Erythroblast (primary cell): Measurements from ENCODE around the gene PLEKHA5.

Experiments used
- DNase-seq, 2 experiments: peaks; one replicate each; lab custom pipeline; 2025; lab: John Stamatoyannopoulos, UW
- GATA1 ChIP-seq: IDR thresholded peaks from 2 replicates; pipeline ENCODE4 v1.6.1; 2011; ENCODE audit warnings: low read depth, mild to moderate bottlenecking, control low read depth, low read length, moderate library complexity
- POLR2A ChIP-seq: IDR thresholded peaks from 2 replicates; pipeline ENCODE4 v1.6.1; 2011; ENCODE audit warnings: mild to moderate bottlenecking, low read length

PLEKHA5 gene

DNA sequence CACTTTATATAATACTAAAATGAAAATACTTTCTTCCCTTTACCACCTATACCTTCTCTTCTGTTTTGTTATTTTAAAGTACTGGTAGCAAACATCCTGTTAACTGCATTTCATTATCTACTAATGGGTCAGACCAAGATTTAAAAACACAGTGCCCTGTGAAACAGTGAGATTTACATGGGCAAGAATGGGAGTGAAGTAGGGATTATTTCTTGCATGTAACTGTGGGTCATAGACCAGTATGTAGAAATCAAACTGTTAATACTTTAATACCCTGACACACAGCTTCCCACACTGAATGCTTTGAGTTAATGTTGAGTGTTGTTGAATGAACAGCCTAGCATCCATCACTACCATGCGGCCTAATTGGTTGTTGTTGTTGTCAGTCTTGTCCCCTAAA lies 61.6 kb downstream of the PLEKHA5 start:
- TF ChIP-seq GATA1: no peak
- no peak for TF ChIP-seq POLR2A
- DNase-seq: no peak

GRCh38 chr12:19191563-19191962 lies 62.0 kb downstream of the PLEKHA5 start:
- DNase-seq: no peak
- no peak for TF ChIP-seq GATA1

GRCh38 chr12:19192710-19193109 lies 63.2 kb downstream of the PLEKHA5 start:
- TF ChIP-seq POLR2A (no peak), GATA1 (no peak)
- DNase-seq: no peak

DNA sequence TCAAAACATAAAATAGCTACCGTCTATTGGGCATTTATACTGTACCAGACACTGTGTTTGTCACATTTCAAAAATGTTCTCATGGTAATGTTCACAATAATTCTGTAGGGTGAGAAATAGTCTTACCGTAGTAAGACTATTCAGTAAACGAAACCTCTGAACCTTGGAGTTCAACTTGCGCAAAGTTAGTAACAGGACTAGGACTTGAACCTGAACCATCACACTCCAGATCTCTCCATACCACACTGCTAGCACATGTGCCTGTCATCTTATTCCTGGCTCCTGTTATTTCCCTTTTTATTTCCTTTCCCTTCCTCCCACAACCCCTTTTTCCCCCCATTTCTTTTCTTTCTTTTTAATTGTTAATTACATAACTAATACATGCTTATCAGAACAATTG lies 65.4 kb downstream of the PLEKHA5 start:
- TF ChIP-seq POLR2A (no peak), GATA1 (no peak)
- no peak for DNase-seq

DNA sequence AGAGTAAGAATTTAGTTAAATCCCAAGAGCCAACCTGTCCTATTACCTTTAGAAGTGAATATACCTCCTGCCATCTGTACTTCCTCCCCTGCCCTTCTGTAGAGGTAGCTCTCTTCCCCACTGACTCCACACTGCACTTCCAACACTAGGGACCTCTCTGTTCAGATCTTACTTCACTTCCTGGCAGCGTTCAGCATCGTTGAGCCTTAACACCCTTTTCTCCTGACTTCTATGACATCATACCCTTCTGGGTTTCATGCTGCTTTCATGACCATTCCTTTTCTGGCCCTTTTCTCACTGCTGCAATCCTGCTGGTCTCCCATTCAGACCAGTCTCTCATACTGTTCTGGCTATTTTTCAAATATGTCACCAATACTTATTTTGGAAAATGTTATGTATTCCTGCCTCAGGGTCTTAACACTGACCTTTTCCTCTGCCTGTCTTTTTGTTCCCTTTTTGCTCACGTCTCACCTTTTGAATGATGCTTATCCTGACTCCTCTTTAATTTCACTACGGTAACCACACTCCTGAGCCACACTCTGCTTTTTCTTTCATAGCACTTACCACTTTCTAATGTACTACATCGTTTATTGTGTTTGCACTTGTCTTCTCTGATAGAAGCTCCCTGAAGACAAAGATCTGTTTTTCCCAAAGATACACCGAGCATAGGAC lies 67.6 kb downstream of the PLEKHA5 start:
- no peak for DNase-seq

DNA sequence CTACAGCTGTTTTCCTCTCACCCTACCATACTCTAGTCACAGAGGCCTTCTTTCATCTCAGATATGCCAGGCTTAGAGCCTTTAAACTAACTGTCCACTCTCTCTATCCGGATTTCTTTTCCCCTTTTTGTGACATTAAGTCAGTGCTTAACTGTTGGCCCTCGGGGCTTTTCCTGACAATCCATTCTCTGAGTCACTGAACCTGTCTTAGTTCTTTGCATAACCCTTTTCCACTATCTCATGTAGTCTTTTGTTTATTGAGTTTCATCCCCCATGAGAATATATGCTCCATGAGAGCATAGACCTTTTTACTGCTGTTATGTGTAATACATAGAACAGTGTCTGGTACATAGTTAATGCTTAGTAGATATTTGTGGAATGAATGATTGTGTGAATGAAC lies 68.7 kb downstream of the PLEKHA5 start:
- no peak for TF ChIP-seq GATA1
- TF ChIP-seq POLR2A: no peak
- no peak for DNase-seq

More for the DNA sequence above, 67.6 kb downstream of the PLEKHA5 start:
- TF ChIP-seq GATA1 (no peak), POLR2A (no peak)

GRCh38 chr12:19199332-19199731 lies 69.8 kb downstream of the PLEKHA5 start:
- TF ChIP-seq GATA1: no peak
- no peak for TF ChIP-seq POLR2A
- no peak for DNase-seq

DNA sequence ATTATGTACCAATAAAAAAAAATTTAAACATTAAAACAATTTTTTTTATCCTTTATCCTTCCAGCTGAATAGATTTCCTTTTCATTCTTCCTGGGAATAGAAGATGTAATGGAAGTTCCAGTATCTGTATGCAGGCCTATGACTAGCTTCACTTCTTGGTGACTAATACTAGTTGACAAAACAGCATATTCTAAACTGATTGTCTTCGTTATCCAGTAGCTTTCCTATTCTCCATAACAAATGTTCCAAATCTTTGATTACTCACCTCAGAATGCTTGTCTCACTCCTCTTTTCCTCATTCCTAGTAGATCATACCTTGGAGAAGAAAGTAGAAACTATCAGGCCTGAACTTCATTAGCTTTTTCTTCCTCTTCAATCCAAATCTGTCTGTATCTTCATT lies 70.7 kb downstream of the PLEKHA5 start:
- no peak for DNase-seq
- TF ChIP-seq POLR2A (no peak), GATA1 (no peak)

GRCh38 chr12:19201661-19202060 lies 72.1 kb downstream of the PLEKHA5 start:
- no peak for DNase-seq
- TF ChIP-seq POLR2A: no peak

- TF ChIP-seq POLR2A (no peak), GATA1 (no peak)
These were observed 73.5 kb downstream of the PLEKHA5 start for GRCh38 chr12:19203013-19203412.

GRCh38 chr12:19203539-19204506 lies 74.3 kb downstream of the PLEKHA5 start:
- TF ChIP-seq POLR2A: no peak
- no peak for TF ChIP-seq GATA1
- DNase-seq: no peak

More at GRCh38 chr12:19203013-19203412, 73.5 kb downstream of the PLEKHA5 start:
- DNase-seq: no peak

GRCh38 chr12:19205120-19205519 lies 75.6 kb downstream of the PLEKHA5 start:
- DNase-seq: no peak
- TF ChIP-seq POLR2A: no peak
- TF ChIP-seq GATA1: no peak

GRCh38 chr12:19206493-19207077 lies 77.1 kb downstream of the PLEKHA5 start:
- TF ChIP-seq GATA1: no peak
- no peak for TF ChIP-seq POLR2A

DNA sequence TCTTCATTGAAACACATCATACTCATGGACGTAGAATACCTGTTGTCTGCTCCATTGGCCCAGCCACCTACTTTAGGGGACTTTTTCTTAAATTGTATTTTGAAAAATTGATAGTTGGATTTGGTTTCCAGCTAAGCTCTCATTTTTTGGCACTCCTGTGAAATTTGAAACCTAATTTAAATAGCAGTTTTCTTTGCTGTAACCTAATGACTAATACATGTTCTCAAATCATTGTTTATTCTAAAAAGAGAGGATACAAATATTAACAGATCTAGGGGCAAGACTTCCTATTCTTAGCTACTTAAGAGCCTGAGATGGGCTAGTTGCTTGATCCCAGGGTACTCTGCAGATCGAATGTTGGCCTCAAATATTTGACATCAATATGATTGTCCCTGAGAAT lies 78.9 kb downstream of the PLEKHA5 start:
- TF ChIP-seq POLR2A (no peak), GATA1 (no peak)
- no peak for DNase-seq

More at GRCh38 chr12:19206493-19207077, 77.1 kb downstream of the PLEKHA5 start:
- no peak for DNase-seq

DNA sequence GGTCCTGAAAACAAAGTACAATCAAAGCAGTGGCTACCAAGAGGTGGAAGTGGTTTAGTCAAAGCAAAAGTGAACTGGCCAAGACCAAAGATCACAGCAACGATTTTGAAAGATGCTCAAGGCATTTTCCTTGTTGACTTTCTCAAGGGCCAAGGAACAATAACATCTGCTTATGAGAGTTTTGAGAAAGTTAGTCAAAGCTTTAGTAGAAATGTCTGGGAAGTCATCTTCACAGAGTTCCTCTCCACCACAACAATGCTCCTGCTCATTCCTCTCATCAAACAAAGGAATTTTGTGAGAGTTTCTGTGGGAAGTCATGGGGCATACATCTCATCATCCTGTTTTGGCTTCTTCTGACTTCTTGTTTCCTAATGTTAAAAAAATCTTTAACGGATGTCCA lies 80.1 kb downstream of the PLEKHA5 start:
- no peak for TF ChIP-seq POLR2A
- no peak for TF ChIP-seq GATA1
- no peak for DNase-seq
